ENCODE results near the gene AGBL4.

AGBL4 gene

DNA sequence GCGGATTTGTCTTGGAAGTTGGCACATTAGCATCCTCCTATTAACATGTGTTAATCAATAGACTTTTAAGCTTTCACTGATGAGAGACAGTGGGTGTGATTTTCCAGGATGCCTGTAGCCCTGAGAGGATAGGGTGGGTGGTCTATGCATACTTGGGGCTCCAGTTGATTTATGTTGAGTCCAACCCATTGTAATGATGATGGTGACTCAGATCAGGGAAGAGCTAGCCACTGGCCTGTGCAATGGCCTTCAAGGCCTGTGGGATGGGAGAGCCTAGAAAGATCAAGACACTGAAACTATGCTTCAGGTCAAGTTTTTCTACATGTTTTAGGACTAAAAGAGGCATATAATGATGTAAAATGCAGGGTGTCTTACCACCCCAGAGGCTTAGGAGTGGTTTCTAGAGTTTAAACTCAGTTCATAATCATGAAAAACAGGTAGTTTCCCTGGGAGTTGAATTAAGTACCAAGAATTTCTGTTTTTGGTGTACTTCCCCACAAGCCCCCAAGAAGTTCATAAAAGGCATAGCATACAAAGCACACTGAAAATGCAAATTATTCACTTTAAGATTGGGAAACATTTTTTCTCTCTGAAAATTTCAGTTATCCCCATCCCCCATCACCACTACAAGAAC is 1267.0 kb downstream of the AGBL4 start:
- DNase-seq, result no peak

DNA sequence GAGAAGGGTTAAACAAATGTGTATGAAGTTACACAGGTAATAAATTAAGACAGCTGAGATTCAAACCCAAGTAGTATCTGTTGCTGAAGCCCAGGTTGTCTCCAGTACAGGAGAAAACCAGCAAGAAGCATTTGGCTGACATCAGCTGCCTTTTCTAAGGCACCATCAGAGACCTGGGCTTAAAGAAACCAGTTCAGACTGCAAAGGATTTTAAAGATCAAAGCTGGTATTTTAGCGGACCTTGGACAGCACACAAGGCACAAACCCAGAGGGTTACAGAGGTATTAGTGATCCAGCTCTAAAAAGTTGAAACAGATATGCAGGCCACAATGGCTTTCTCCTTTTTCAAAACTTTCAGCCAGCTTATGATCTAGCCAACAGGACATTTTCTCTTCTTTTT is 1270.5 kb downstream of the AGBL4 start:
- no peak for DNase-seq

DNA sequence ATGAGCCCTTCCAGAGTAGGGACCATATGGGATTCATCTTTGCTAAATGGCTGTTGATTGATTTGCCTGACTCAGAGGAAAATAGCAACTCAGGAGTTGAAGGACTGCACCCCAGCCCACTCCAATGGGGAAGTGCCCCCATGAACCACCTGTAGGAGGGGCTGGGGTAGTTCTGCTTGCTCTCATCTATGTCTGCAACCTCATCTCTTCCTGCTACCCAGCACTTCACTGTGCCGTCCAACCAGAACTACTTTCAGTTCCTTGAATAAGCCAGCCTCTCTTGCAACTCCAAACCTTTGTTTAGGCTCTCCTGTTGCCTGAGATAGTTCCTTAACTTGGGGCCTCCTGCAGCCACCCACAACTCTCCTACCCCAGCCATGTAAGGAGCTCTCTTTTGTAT is 1273.6 kb downstream of the AGBL4 start:
- no peak for DNase-seq

DNA sequence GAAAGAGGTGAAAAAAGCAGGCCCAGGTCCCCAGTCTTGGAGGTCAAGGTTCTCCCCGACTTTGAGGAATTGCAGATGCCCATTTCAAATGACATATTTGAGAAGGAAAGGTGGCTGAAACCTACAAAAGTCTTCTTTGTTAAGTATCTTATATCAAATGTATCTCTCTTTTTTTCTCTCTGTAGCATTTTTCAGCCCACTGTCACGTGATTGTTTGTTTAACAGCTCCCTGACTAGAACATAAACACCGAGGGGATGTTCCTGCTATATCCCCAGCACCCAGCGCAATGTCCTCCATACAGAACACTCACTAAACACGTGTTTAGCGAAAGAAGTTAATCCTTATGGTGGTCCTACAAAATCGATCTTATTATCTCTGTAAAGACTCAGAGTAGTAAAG is 1274.7 kb downstream of the AGBL4 start:
- DNase-seq, result no peak

DNA sequence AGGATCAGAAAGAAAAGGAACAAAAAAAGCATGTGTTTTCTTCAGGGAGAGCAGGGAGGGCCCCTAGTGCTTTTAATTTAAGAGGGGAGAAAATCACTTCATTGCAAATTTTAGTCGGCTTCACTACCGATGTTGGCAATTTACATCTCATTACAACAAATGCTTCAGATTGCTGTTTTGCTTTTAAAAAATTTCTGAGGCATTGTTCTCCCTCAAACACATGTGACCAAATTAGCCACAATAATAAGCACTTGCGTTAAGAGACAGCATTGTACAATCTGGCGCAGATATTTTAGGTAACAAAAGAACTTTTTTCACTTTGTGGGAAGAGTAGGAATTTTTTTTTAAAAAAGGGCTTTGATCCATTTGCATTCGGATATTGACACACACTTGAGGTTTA is 1276.8 kb downstream of the AGBL4 start:
- DNase-seq, result no peak

DNA sequence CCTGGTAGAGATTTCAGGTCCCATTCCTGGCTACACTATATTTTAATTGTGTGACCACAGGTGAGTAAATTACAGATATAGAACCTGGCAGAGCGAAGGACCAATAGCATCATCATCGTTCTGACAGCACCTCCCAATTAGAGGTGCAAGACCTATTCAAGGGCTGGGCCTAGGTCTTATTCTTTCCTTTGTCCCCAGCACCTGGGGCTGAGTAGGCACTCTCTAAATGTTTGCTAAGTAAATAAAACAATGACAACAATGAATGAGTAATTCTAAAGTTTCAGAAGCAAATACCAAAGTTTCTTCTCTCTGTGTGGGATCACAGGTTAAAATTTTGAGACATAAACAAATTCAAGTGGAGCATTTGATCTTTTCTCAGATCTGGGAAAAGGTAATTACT is 1279.7 kb downstream of the AGBL4 start:
- no peak for DNase-seq

DNA sequence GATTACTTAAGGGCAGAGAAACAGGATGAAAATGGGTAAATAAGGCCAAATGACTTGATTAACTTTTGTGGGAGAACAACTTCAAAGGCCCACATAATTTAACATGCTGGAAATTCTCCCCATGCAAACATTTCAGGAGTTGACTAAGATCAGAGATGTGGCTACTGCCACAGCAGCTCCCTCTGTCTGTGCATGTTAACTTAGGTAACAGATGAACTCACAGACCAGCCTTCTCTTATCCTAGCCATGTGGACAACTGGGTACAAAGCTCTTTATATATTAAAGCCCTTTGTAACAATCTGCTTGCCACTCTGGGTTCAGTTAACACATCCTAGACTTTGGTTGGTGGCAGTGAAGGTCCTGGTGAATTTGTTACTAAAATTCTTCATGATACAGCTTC is 1280.3 kb downstream of the AGBL4 start:
- DNase-seq, result no peak

DNA sequence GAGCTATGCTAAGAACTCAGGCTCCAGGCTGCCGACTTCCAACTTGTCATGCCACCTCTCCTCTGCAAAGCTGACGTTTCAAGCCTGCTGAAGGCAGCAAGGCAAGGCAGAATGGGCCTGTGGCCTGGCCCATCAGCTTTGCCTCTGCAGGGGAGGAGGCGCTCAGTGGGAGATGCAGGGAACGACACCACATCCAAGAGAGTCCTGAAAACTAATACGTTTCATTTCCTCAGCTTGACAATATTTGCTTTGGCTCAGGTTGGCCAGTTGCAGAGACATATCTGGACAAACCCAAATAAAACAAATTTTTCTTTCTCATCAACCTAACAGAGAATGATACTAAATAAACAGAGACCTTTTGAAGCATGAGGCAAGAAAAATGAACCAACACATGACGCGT is 1282.4 kb downstream of the AGBL4 start:
- DNase-seq, result no peak

DNA sequence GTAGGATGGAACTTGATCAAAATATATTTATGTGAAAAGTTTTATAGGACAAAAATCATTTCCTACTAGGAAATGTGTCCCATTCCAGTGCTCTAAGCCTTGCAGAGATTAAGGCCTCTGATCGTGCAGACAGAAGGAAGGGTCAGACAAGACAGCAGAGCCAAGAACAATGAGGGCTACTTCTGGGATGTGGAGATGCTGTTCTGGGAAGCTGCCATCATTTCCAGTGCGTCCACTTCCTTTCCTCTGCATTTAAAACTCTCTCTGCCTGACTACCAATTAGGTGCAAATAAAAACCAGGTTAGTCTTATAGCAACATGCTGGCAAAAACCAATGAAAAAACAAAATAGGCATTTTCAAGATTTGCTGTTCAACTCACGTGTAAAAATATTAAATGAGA is 1283.1 kb downstream of the AGBL4 start:
- DNase-seq, result no peak

DNA sequence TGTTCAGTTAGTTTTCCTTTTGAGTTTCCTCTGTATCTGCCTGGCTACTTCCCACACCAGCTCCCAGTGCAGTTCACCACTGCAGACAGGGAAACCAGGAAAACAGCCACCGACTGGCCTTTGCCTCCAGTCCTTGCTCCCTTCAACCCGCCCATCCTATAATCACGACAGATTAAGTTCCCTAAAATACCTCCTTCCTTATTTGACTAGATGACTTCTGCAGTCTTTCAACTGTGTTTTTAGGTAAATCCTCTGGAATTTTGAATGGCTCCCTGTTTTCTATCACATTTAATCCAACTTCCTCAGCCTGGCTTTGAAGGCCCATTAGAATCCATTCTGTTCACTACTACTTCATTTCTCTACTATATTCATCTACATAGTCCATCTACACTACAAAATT is 1284.7 kb downstream of the AGBL4 start:
- DNase-seq, result no peak

DNA sequence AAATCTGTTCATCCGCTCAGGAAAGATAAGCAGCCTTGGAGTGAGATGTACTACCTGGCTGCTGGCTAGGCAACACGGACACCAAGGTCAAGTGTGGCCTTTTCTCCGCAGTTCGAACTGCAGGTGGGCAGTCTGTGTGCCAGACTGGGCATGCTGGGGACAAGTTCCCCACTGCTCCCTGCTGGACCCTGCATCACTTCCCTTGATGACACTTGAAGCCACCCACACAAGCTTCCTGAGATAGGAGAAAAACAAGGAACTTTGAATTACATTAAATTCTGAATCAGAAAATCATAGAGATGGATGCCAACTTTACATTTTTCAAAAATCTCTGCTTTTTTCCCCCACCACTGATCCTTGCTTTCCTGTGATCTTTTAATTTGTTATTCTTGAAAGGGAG is 1285.4 kb downstream of the AGBL4 start:
- DNase-seq, result no peak

DNA sequence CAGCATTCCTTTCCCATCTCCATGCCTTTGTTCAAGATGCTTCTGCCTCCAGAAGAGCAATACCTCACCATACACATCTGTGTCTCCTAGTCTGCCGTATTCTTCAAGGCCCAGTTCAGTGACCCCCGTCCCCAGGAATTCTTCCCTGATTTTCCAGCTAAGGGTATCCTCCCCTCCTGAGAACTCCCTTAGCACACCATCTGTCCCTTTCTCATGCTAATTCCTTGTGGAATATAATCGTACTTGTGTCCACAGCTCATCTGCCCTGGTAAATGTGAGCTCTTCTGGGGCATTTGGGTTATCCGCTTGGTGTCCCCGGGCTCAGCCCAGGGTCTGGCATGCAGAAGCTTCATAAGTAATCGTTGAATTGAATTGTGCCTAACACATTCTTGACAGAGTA is 1288.0 kb downstream of the AGBL4 start:
- no peak for DNase-seq

DNA sequence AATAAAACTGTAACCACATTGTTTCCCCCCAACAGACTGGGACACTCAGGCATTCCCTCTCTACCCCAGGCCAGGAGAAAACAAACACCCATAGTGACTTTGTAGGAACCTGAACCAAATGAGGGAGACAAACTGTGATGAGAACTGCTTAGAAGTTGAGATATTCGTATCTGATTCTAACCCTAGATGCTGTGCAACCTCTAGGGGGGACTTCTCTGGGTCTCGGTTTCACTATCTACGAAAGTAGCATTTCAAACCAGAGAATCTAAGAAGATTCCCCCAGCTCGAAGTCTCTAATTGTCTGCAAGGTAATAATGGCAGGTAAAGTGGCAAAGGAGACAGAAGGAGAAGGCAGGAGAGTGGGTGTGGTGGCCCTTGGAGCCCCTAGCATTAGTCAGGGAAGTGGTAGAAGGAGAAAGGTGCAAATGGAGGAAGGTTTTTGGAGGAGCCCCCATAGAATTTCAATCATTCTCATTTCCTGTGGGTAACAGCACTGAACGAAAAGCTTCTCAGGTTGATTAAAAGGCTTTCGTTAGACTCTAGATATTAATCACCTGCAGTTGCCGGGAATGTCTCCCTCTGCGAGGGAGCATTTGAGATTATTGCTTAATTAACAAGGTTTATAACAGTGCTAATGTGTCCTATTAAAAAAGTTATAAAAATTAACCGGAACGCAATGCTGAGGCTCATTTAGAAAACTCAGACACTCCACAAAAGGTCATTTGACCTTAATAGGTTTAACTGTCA is 1293.4 kb downstream of the AGBL4 start:
- no peak for DNase-seq

DNA sequence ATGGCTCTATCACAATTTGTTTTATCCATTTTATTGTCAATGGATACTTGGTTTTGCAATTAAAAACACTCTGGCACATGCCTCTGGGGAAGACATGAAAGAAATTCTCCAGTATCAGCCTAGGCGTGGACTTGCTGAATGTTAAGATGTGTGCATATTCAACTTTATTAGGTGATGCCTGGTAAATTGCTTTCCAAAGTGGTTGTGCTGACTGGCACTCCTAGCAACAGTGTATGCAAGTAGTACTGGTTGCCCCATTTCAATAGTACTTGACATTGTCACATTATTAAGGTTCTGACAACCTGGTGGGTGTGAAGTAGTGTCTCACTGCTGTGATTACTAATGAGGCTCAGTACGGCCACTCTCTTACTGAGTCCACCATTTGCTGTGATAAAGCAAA is 1295.2 kb downstream of the AGBL4 start:
- DNase-seq, result no peak

DNA sequence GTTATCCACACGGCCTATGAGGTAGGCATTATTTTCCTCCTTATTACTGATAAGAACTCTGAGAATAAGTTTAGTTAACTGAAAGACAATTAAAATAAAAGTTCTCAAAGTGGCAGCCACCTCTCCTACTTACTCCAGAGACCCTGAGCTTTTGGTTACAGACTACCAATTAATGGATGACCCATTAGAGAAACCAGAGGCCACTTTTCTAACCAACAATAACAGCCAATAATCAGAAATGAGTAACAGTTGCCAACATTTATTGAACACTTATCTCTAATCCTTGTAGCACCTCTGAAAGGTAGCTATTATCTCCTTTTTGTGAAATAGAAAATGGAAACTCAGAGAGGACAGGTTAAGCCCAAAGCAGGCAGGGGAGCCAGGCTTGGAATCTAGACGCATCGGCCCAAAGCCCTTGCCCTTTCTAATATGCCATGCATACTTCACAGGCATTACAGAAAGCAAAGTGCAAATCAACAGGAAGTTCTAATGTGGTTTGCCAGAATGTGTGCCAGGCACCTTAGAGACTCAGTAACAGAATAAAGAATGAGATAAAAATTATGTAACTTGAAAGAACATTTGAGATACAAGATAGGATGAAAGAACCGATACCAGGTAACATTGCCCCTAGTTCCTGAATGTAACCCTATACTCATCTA is 1297.1 kb downstream of the AGBL4 start:
- no peak for DNase-seq

DNA sequence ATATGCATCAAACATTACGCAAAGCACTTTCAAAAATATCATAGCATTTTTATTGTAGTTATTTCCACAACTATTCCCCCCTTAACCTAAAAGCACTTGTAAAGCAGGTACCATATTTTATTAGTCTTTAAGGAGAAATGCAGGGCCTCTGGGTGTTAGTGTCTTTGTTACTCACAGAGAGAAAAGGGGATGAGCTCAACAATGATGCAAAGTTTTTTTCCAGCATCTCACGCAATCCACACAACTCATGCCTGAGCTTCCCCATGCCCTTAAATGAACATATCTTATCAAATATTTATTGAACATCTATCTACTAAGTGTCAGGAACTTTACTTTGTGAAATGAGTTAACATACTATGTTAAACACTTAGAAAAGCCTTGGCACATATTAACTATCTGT is 1297.6 kb downstream of the AGBL4 start:
- DNase-seq, result no peak

DNA sequence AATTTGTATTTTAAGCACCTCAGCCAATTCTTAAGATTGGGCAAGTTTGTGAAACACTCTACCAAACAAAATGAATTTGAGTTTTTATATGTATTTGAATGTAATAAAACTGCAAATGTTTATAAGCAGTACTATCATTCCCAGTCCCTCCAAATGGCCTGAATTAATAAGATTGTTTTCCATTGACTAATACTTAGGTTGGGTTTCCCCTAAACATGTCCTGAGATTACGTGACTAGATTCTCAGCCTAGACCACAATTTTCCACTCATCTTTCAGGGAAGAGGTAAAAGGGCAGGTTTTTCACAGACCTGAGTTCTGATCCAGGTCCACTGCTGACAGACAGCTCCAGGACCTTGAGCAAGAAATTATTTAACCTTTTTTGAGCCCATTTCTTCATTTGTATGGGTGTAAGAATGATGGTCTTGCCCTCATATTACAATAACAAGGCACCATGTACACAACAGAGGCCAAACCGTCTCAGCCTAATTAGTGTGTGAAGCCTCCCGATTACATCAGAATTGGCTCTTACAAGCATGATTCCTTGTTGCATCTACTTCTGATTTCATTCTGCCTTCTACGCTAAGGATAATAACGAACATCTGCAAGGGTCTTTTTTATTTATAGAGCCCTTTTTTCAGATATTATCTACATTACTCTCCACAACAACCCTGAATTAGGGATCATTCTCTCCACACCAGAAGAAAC is 1298.3 kb downstream of the AGBL4 start:
- DNase-seq, result no peak

DNA sequence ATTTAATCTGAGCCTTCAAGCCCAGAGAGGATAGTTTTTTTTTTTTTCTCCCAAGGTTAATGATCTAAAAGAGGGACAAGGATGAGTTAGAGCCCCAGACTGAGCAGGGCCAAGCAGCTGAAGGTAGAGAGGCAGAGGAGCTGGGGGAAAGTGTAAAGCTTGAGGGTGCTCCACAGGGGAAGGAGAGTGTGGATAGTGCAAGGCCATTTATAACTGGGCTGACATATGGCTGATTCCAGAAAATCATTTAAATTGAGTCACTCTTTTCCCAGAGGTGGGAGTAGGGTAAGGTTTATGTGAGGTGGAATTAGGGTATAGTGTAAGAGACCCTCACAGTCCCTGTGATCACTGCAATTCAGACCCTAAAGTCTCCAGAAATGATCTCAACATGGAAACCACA is 1302.8 kb downstream of the AGBL4 start:
- no peak for DNase-seq

DNA sequence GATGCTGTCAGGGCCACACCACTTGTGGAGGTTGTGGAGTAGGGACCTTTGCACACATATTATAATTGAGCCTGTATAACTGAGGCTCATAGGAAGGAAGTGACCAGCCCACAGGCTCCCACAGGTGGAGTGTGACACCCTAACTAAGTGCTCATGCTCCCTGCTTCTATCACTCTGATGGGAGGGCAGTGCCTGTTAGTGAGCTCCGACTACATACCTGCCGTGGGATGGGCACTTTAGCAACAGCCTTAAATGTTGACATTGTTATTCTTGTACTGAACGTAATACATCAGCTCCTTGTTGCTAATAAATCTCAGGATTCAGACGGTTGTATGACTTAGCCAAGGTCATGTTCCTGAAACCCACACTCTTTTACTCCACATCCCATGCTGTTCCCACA is 1305.0 kb downstream of the AGBL4 start:
- no peak for DNase-seq

DNA sequence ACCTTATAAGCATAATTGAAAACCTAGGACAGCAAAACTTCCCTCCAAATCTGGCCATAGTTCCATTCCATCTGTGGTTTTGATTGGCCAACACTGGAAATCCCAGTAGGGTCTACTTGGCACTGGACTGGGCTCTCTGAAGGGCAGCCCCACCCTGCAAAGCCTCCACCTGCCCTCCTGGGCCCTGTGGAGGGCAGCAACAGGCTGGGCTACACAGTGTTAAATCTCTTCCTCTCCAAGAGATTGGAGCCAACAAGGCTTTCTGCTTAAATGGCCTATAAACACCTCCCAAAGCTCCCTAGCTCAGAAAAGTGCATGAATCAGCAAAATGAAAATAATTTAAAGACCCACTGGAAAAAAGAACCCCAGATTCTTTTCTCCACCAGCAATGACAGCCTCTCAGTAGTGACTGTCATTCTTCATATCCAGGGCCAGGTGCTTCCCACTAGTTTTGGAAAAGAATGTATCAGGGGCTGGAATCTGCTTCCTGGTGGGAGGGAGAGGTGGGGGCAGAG is 1305.6 kb downstream of the AGBL4 start:
- no peak for DNase-seq

DNA sequence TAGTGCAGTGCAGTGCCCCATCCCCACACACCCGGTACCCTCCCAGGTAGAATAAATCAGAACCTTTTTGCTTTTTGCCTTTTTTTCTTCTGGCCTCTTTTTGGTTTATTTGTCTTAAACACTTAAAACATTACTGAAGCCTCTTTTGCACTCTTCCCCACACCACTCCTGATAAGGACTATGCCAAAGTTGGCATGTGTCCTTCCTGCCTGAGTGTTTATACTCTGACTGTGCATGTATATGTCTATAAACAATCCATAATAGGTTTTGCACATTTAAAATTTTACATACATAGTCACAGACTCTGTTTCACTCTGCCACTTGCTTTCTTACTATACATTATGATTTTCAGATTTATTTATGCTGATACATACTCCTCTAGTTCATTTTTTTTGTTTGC is 1306.7 kb downstream of the AGBL4 start:
- DNase-seq, result no peak

DNA sequence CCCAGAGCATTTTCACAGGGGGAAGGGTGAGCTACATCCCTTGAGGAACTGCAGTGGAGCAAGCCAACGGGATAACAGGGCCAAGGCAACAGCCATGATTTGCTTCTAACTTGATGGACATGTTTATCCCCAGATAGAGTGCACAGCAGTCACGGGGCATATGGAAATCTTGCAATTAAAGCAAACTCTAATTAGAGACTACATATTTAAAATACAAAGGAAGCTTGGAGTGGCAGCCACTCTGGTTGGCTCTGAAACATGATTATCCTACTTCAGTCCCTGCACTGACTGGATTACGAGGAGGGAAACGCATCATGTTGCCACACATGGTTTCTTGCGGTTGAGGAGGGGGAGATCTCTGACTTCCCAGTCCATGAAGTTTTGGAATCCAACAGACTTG is 1307.8 kb downstream of the AGBL4 start:
- no peak for DNase-seq

DNA sequence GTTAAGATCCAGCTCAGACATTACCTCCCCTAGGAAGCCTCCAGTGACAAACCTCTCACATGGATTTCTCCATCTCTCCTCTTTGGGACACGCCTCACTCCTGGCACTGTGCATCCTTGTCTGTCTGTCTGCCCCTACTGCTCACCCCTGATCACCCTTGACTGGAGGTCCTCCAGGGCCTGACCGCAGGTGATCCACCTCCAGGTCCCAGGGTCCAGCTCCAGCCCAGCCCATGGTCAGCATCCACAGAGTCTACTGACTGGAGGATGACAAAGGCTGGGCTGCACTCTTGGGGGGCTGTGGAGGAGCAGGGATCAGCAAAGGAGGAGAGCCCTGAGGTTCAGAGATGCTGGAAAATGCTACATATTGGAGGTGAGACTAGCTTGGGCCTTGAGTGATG is 1312.8 kb downstream of the AGBL4 start:
- no peak for DNase-seq

DNA sequence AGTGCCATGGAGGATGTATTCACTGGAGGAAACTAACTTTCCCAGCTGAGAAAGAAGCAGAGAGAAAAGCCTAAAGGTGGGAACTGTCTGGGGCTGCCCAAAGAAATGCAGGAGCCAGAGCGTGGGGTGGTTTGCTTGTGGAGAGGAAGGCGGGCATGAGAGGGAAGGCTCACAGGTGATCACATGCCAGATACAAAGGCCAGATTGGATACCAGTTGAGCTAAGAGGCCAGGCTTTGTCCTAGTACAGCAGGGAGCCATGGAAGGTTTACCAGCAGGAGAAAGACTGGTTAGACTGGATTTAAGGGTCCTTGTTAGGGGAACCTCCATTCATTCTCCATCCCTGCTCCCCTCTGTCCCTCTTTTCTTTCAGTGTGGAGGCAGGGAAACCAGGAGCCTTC is 1313.4 kb downstream of the AGBL4 start:
- no peak for DNase-seq

All from hematopoietic multipotent progenitor cell treated with erythropoietin and hydrocortisone succinate and interleukin-3 and kit ligand, for 6 days (in vitro differentiated cells).